Measurements from ENCODE around the gene ERCC4.

The ERCC4 gene

DNA sequence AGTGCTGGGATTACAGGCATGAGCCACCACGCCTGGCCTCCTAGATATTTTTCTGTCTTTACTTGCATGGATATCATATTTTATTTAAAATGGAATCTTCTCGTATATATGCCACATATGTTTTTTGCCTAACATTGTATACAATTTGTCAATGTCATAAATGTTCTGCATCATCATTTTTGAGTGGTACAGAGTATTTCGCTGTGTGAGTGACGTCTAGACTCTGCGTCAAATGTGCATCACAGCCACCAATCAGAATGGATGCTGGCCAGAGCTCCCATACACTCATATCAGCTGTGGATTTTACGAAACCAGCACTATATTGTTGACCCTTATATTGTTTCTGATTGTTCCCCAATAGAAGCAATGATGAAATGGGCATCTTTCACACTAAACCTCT lies 57.2 kb downstream of the ERCC4 start:
- Histone ChIP-seq H3K4me1 (no peaks in the 10 kb centered on the region), H3K27me3 (no peaks in the 10 kb centered on the region), H3K4me3 (no peak overlapping the region), H3K9me3 (peaks cover 0 to 3% (median 0%) of the 10 kb centered on the region in 3 donors), H3K36me3 (no peaks in the 10 kb centered on the region), H3K27ac (no peak overlapping the region)
- no peak for DNase-seq
- intact Hi-C loops (cut with DNase I; ENCODE audit: low total_unique reads): no loop called here
- TF ChIP-seq, protein P1, sequence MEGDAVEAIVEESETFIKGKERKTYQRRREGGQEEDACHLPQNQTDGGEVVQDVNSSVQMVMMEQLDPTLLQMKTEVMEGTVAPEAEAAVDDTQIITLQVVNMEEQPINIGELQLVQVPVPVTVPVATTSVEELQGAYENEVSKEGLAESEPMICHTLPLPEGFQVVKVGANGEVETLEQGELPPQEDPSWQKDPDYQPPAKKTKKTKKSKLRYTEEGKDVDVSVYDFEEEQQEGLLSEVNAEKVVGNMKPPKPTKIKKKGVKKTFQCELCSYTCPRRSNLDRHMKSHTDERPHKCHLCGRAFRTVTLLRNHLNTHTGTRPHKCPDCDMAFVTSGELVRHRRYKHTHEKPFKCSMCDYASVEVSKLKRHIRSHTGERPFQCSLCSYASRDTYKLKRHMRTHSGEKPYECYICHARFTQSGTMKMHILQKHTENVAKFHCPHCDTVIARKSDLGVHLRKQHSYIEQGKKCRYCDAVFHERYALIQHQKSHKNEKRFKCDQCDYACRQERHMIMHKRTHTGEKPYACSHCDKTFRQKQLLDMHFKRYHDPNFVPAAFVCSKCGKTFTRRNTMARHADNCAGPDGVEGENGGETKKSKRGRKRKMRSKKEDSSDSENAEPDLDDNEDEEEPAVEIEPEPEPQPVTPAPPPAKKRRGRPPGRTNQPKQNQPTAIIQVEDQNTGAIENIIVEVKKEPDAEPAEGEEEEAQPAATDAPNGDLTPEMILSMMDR (IDR thresholded peaks at IDR 0.05): no peak

DNA sequence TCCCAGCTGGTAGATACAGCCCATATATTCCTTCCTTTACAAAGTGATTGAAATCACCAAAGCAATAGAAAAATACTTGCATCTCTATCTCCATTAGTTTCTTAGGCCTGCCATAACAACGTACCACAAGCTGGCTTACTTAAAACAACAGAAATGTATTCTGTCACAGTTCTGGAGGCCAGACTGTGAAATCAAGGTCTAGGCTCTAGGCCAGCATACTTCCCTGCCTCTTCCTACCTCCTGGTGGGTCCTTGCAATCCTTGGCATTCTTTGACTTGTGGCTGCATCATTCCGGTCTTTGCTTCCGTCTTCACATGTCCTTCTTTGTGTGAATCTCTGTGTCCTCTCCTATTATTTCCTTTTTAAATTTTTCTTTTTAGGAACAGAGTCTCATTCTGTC lies 62.5 kb downstream of the ERCC4 start:
- no peak for DNase-seq
- H3K4me3 ChIP-seq: no peak overlapping the region
- no peaks in the 10 kb centered on the region for H3K36me3 ChIP-seq
- H3K9me3 ChIP-seq: peaks cover 0 to 3% (median 0%) of the 10 kb centered on the region in 3 donors
- H3K27ac ChIP-seq: no peak overlapping the region
- H3K27me3 ChIP-seq: no peaks in the 10 kb centered on the region
- no peaks in the 10 kb centered on the region for H3K4me1 ChIP-seq
- TF ChIP-seq, protein P1 (IDR thresholded peaks at IDR 0.05): no peak
- intact Hi-C loops (cut with DNase I; ENCODE audit: low total_unique reads): no loop called here

- TF ChIP-seq, protein P1 (IDR thresholded peaks at IDR 0.05): no peak
- Histone ChIP-seq H3K9me3 (peaks cover 0 to 3% (median 0%) of the 10 kb centered on the region in 3 donors), H3K27me3 (no peaks in the 10 kb centered on the region), H3K27ac (no peak overlapping the region), H3K4me3 (no peak overlapping the region), H3K36me3 (no peaks in the 10 kb centered on the region), H3K4me1 (no peaks in the 10 kb centered on the region)
- intact Hi-C loops (cut with DNase I; ENCODE audit: low total_unique reads): no loop called here
- no peak for DNase-seq
Observed at GRCh38 chr16:13983625-13984024, 63.7 kb downstream of the ERCC4 start.

DNA sequence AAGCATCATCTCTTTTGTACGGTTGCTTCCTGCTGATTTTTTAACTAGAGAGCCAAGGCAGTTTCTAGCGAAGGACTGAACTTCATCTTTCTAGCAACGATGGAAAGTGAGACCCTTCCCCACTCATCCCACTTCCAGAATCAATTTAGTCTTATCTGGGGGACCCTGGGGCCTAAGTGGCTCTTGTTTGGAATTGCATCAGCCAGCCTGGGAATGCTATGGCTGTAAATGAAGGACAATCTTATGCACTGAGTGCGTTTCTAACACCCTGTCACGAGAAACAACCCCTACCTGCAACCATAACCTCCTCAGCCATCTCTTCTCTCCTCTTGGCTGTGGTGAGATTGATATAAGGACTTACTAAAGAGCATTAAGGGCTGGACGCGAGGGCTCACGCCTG lies 64.8 kb downstream of the ERCC4 start:
- no peaks in the 10 kb centered on the region for H3K36me3 ChIP-seq
- H3K27ac ChIP-seq: no peak overlapping the region
- H3K27me3 ChIP-seq: no peaks in the 10 kb centered on the region
- TF ChIP-seq, protein P1 (IDR thresholded peaks at IDR 0.05): no peak
- no peak for DNase-seq
- H3K4me3 ChIP-seq: no peak overlapping the region
- H3K4me1 ChIP-seq: no peaks in the 10 kb centered on the region
- intact Hi-C loops (cut with DNase I; ENCODE audit: low total_unique reads): no loop called here
- H3K9me3 ChIP-seq: peaks cover 0 to under 1% (median 0%) of the 10 kb centered on the region in 3 donors

DNA sequence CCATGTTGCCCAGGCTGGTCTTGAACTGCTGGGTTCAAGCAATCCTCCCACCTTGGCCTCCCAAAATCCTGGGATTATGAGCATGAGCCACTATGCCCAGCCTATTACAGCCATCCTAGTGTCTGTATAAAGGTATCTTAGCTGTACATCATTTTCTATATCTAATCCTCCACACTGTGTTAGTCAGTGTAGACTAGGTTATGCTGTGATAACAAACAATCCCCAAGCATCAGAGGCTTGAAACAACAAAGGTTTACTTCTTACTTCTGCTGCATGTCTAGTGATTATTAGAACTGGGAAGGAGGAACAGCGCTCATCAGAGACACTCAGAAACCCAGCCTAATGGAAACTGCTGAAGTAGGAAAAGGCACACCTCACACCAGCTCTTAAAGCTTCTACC lies 68.1 kb downstream of the ERCC4 start:
- H3K27me3 ChIP-seq: no peaks in the 10 kb centered on the region
- intact Hi-C loops (cut with DNase I; ENCODE audit: low total_unique reads): no loop called here
- TF ChIP-seq, protein P1 (IDR thresholded peaks at IDR 0.05): no peak
- H3K27ac ChIP-seq: no peak overlapping the region
- no peaks in the 10 kb centered on the region for H3K9me3 ChIP-seq
- no peaks in the 10 kb centered on the region for H3K4me1 ChIP-seq
- H3K4me3 ChIP-seq: no peak overlapping the region
- H3K36me3 ChIP-seq: no peaks in the 10 kb centered on the region
- no peak for DNase-seq

DNA sequence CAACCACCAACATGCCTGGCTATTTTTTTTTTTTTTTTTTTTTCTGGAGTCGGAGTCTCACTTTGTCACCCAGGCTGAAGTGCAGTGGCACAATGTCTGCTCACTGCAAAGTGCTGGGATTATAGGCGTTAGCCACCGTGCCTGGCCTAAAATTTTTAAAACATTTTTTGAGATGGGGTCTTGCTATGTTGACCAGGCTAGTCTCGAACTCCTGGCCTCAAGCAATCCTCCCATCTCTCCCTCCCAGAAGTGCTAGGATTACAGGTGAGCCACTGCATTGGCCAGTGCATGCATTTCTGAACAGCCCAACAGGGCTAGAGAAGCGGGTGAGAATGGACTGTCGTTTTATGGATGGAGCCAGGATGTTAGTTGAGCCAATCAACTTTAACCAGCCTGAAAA lies 72.4 kb downstream of the ERCC4 start:
- TF ChIP-seq, protein P1 (IDR thresholded peaks at IDR 0.05): no peak
- Histone ChIP-seq H3K27me3 (no peaks in the 10 kb centered on the region), H3K4me1 (peaks cover 0 to 9% (median 4%) of the 10 kb centered on the region in 4 donors), H3K27ac (no peak overlapping the region), H3K4me3 (no peak overlapping the region), H3K9me3 (no peaks in the 10 kb centered on the region), H3K36me3 (no peaks in the 10 kb centered on the region)
- DNase-seq: no peak
- intact Hi-C loops (cut with DNase I; ENCODE audit: low total_unique reads): no loop called here
